ENCODE data around the gene HSP90AB1.

The HSP90AB1 gene

DNA sequence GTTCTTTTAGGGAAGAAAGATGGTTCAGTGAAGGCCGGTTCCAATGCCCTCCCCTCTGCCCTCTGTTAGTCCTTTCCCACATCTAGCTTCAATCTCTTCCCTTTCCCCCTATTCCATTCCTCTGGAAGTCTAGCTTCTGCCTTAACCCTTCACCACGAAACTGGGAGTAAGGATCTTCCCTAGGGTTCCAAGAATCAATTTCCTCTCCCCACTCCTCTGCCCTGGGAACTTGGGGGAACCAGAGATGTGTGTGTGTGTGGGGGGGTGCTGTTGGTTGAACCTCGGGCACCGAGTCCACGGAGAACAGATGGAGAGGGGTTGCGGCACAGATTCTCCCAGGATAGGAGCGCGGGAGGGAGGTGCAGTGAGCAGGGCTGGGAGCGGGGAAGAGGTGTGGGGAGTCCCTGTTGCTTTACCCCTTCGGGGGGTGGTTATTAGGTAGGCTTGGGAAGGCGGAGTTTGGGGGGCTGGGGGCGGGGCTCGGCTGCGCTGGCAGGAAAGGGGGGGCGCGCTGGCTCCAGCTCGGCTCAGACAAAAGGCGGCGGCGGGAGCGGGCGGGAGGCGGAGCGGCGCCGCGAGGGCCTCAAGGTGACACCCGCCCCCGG, 23.1 kb downstream of the HSP90AB1 start, which contains the start of gene TMEM151B:
Gene TMEM151B (plus strand): TSS at position 530 of the 605 bp plus-strand sequence. CDS start 293 bp downstream, outside the sequence.
- no peak for DNase-seq

- no peak for DNase-seq
These were observed 23.9 kb downstream of the HSP90AB1 start for GRCh38 chr6:44270526-44271405.

DNA sequence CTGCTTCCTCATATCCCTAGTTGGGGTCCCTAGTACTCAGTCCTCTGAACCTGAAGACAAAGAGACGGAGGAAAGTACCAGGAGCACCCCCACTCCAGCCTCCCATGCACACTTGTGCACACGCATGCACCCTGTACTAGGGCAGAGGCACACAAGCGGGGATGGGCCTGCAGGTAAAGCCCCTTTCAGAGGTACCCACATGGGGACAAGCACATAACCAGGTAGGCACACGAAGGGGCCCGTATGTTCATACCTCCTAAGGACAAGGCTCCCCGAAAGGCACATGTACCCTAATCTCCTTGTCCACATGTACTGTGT, 24.5 kb downstream of the HSP90AB1 start:
- no peak for DNase-seq

DNA sequence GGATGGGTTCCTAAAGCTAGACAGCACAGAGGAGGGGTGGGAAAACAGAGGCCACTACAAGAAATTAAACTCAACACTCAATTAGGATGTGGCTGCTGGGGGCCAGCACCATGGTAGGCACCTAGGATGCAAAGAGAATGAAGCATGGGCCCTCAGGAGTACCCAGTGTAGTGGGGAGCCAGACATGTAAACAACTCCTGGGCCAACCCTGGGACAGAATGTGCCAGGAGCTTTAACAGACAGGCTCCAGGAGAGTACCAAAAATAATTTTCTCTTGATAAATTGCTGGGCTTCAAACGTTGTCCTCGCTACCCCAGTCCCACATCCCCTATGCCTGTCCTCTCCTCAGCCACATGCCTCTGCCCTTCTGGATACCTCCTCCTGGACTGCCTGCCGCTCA, 25.0 kb downstream of the HSP90AB1 start:
- no peak for DNase-seq

GRCh38 chr6:44272529-44272928, 25.6 kb downstream of the HSP90AB1 start:
- DNase-seq = no peak

GRCh38 chr6:44272999-44273566, 26.2 kb downstream of the HSP90AB1 start:
- no peak for DNase-seq

GRCh38 chr6:44273617-44274016, 26.7 kb downstream of the HSP90AB1 start:
- DNase-seq = no peak

DNA sequence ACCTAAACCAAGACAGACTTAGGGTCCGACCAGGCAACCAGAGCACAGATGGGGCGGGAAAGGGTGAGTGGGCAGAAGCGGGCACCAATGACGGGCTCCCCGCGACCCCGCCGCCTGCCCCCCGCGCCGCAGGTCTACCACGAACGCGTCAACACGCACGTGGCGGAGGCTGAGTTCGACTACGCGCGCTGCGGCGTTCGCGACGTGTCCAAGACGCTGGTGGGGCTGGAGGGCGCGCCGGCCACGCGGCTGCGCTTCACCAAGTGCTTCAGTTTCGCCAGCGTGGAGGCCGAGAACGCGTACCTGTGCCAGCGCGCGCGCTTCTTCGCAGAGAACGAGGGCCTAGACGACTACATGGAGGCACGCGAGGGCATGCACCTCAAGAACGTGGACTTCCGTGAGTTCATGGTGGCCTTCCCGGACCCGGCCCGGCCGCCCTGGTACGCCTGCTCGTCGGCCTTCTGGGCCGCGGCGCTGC, 28.4 kb downstream of the HSP90AB1 start:
- DNase-seq = no peak

DNA sequence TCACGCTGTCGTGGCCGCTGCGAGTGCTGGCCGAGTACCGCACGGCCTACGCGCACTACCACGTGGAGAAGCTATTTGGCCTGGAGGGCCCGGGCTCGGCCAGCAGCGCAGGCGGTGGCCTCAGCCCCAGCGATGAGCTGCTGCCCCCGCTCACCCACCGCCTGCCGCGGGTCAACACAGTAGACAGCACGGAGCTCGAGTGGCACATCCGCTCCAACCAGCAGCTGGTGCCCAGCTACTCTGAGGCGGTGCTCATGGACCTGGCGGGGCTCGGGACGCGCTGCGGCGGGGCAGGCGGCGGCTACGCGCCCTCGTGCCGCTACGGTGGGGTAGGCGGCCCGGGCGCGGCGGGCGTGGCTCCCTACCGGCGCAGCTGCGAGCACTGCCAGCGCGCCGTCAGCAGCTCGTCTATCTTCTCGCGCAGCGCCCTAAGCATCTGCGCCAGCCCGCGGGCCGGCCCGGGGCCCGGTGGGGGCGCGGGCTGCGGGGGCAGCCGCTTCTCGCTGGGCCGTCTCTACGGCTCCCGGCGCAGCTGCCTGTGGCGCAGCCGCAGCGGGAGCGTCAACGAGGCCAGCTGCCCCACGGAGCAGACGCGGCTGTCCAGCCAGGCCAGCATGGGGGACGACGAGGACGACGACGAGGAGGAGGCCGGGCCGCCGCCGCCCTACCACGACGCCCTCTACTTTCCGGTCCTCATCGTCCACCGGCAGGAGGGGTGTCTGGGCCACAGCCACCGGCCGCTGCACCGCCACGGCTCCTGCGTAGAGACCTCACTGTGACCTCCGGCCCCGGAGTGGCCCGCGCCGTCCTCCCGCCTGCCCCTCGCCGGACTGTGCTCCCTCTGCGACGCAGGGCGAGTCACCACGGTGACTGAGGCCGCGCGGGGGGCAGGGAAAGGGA, 29.1 kb downstream of the HSP90AB1 start:
- DNase-seq = no peak

DNA sequence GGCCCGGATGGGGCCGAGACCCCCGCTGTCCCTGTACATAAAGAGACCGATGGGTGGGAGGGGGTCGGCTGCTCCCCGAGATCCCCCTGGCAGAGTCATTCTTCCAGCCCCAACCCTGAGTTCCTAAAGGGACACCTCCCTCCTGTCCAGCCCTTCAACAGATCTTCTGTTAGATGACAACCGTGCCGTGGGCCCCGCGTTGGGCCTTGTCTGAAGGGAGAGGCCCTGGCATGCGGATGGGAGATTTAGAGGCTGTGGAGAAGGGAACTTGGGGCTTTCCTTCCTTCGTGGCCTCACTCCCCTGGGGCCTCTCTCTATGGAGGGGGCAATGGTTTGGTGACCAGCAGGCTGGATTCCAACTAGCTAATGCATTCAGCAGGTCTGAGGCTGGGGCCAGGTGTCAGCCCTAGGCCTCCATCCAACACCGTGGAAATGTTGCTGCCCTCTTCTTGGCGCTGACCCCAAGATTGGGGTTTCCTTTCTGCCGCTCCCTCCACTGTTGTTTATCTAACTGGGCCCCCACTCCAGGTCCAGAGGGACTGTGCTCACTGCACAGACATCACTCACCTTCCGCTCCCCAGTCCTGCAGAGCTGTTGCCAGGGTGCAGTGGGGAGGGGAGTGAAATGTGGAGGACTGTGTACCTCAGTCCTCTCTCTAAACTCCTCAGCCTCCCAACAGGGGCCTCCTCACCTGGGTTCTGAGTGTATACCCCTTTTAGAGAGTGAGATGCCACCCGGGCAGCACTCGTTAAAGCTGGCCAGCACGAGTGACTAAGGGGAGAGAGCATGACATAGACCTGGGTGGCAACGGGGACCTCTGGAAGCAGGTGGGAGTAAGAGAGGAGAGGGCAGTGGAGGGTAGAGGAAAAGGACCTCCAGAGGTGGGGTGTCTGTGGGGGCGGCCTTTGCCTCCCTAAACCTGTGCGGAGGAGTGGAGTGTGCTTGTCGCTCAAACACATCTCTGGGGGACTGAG, 30.1 kb downstream of the HSP90AB1 start:
- no peak for DNase-seq

DNA sequence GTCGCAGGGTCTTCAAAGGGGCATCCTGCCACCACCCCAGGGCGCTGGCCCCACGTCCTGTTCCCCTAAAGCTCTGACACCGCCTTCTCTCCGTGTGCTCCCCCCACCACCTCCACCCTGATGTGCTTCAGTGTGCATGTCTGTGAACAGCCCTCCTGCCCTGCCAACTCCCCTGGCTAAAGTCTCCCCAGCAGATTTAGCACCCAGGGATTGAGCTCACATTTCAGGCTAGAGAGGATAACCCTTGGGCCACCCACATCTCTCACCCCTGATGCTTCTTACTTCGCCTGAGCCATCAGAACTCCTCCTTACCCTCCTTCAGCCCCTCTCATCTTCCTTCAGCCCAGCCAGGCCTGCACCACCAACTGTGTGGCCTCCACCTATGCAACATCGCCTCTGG, 30.9 kb downstream of the HSP90AB1 start:
- no peak for DNase-seq

GRCh38 chr6:44278315-44278714, 31.4 kb downstream of the HSP90AB1 start:
- no peak for DNase-seq

DNA sequence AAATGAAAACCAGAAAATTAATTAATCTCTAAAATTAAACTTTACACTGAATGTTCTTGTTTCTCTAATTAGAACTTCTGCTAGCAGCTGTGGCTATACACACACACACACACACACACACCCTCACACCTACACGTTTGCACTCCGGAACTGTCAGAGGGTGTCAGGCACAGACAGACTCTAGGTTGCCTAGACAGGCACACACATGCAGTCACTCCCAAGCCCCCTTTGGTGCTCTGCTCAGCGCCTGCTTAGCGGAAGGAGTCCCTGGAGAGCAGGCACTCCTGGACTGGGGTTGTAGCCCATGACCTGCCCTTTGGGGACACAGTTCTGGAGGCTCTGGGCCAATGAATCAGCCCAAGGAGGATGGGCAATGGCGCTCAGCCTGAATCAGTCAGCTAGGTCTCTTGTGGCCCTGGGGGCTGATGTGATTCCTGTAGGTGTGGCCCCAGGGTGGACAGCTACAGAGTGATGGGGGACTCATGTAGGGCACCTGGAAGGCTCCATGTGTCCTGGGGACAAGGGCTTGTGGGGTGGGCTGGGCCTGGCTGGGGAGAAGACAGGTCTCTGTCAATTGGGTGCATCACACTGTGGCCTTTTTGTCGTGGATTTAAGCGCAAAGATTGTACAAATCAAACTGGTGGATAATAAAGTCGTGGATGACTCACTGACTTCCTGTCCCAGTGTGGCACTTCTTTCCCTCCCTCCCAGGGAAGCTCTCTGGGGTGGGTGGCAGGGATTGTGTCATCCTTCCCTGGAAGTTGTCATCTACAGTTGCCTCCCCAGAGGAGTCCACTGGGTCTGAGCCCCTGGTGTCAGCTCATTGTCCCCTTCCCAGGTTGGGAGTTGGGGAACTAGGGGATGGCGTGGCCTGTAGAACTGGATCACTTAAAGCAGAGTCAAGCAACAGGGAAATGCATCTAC, 32.1 kb downstream of the HSP90AB1 start:
- no peak for DNase-seq

DNA sequence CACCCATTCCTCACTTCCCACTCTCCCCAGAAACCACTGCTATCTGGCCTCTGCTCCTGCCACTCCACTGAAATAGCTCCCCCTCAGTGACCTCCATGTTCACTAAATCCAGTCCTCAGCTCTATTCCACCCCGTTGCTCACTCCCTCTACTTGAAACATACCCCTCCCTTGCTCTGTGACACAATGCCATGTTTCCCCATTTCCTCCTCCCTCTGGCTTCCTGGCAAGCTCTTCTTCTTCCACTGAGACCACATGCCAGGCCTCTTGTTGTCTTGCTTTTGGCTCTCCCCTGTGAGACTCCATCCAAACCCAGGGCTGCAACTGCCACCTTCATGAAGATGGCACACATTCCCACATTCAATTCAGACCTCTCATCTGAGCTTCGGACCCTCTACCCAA, 37.2 kb downstream of the HSP90AB1 start:
- DNase-seq = no peak

GRCh38 chr6:44284867-44285266, 38.0 kb downstream of the HSP90AB1 start:
- no peak for DNase-seq

GRCh38 chr6:44285552-44286284, 38.8 kb downstream of the HSP90AB1 start:
- no peak for DNase-seq

GRCh38 chr6:44286285-44286565, 39.3 kb downstream of the HSP90AB1 start:
- no peak for DNase-seq

GRCh38 chr6:44286747-44287146, 39.8 kb downstream of the HSP90AB1 start:
- DNase-seq = no peak

DNA sequence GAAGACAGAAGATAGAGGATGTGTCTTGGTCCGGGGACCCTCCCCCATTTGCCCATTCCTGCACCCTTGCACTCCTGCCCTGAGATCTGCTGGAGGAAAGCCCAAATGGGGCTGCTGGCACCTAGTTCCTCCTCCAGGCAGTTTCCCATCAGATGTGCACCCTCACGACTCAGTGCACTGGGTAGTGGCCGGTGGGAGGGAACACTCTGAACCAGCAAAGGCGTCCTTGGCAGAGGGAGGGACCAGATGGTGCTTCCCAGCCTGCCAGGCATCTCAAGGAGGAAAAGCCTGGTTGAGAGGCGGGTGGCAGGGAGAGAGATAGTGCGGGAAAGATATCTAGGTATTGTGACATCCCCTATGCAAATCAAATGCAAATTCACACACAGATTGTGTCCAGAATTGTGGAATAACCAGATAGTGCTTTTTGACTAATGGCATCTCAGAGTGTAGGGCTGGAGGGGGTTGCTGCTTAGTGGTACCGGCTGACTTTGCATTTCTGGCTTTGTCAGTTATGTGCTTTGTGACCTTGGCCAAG, 42.9 kb downstream of the HSP90AB1 start:
- DNase-seq = no peak

DNA sequence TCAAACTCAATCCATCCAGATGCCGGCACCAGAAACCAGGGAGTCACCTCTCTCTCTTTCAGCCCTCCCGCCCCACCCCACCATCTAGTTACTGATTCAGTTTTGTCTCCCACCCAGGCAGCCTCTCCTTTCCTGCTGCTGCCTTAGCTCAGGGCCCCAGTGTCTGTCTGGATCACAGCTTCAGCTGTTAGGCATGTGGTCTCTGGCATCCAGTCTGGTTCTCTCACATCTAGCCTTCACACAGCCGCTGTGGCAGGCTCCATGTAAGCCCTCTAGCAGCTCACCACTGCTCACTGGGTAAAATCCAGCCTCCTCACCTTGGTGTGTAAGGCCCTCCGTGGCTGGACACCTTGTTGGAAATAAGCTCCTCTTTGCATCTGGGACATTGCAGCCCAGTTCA, 44.9 kb downstream of the HSP90AB1 start:
- no peak for DNase-seq

All from activated CD4-positive, alpha-beta T cell treated with anti-CD3 and anti-CD28 coated beads, Interleukin-2, amount 50 U/mL, for 1 hour (primary cell).